K562 (cell line): ENCODE results near the gene MOB3C. TPM values are rescaled to one million over a fixed set of nuclear protein-coding genes. Genes with fewer than 3 reads are reported as not detected.

ENCODE experiments used
- ATAC-seq: fragments of 200-7000 bp; cut with Tn5 transposase; 3 replicates; pipeline ENCODE4 v1.9.1; 2020; ENCODE audit warnings: moderate library complexity
- BruUV-seq: library from RNA; stranded (reverse); fragments of 400-500 nt; replicated peaks from 2 replicates; lab custom pipeline; 2021; lab: Mats Ljungman, UMichigan
- CTCF ChIA-PET: fragments of 300-600 bp; formaldehyde crosslinking; extraction: SDS; loops from one replicate; lab custom pipeline; 2021; ENCODE audit warnings: low intra/inter-chr PET ratio; lab: Yijun Ruan, JAX
- POLR2A ChIA-PET: fragments of 300-600, 350-650 bp; sonication (Branson Sonifier 250); formaldehyde crosslinking; extraction: SDS; loops from one replicate; lab custom pipeline; 2021; ENCODE audit warnings: antibody characterized with exemption, inconsistent platforms; lab: Yijun Ruan, JAX
- DNase-seq, 4 experiments: peaks; one replicate each; pipeline versions ENCODE4 v3.0.0 to v3.0.0-alpha.2; 2011 to 2018; ENCODE audit warnings: low spot score in 3 of 4, mixed read lengths in 3 of 4; ENCODE audit errors: extremely low read depth in 1 of 4
- FAIRE-seq: peaks from 2 replicates; lab custom pipeline; 2011; peaks lifted over from hg19 to GRCh38; lab: Jason Lieb, UNC
- H2AFZ ChIP-seq: 2 replicates; pipeline ENCODE4 v1.6.0; 2011; ENCODE audit warnings: low read depth, low read length, control low read depth, inconsistent platforms
- H3K27ac ChIP-seq: fragments of 200-600 bp; 3 replicates; pipeline ENCODE4 v1.8.0; 2011; ENCODE audit warnings: low read depth, mild to moderate bottlenecking, control low read depth, inconsistent platforms, low read length, moderate library complexity, mixed read lengths; ENCODE audit errors: extremely low read depth
- H3K27me3 ChIP-seq, 2 experiments: fragments of 300-600 bp in 1 of 2; 2 replicates in 1 of 2; 3 replicates in 1 of 2; pipeline versions ENCODE4 v1.6.0 to v1.8.0; 2011; ENCODE audit warnings: inconsistent platforms in 2 of 2, low read length in 2 of 2, mild to moderate bottlenecking in 1 of 2, mixed read lengths in 1 of 2, moderate library complexity in 1 of 2; ENCODE audit not compliant: control insufficient read depth in 2 of 2, insufficient read depth in 2 of 2
- H3K36me3 ChIP-seq: fragments of 300-600 bp; 3 replicates; pipeline ENCODE4 v1.8.0; 2011; ENCODE audit warnings: mild to moderate bottlenecking, low read length, inconsistent platforms; ENCODE audit not compliant: control insufficient read depth, insufficient read depth
- H3K4me1 ChIP-seq, 2 experiments: fragments of 200-600 bp in 1 of 2; replicated peaks in 1 of 2; 2 replicates in 1 of 2; 3 replicates in 1 of 2; pipeline versions ENCODE4 v1.5.1 to v1.8.0; 2011; ENCODE audit warnings: inconsistent platforms in 2 of 2, low read length in 2 of 2, mild to moderate bottlenecking in 1 of 2, mixed read lengths in 1 of 2, moderate library complexity in 1 of 2; ENCODE audit not compliant: control insufficient read depth in 2 of 2, insufficient read depth in 2 of 2
- H3K4me2 ChIP-seq: 2 replicates; pipeline ENCODE4 v1.6.1; 2011; ENCODE audit warnings: low read length, control low read depth, inconsistent platforms, mixed read lengths; ENCODE audit not compliant: insufficient read depth
- H3K4me3 ChIP-seq: fragments of 200-600 bp; sonication (generic), shearing (Covaris generic); 2 replicates; pipeline ENCODE4 v1.5.1; 2016; ENCODE audit warnings: control low read depth, inconsistent platforms
- H3K79me2 ChIP-seq: fragments of 200-600 bp; 3 replicates; pipeline ENCODE4 v1.8.0; 2011; ENCODE audit warnings: low read length, inconsistent platforms; ENCODE audit not compliant: control insufficient read depth, insufficient read depth
- H3K9ac ChIP-seq, 2 experiments: 2 replicates each; pipeline versions ENCODE4 v1.6.0 to v1.6.1; 2011; ENCODE audit warnings: low read depth in 2 of 2, low read length in 2 of 2, control low read depth in 1 of 2, inconsistent platforms in 1 of 2, mild to moderate bottlenecking in 1 of 2, mixed read lengths in 1 of 2; ENCODE audit not compliant: insufficient read depth in 1 of 2
- H3K9me1 ChIP-seq: one replicate; pipeline ENCODE4 v1.6.0; 2011; ENCODE audit warnings: inconsistent platforms, mild to moderate bottlenecking, low read length, moderate library complexity; ENCODE audit not compliant: control insufficient read depth, insufficient read depth
- H3K9me3 ChIP-seq: replicated peaks from 2 replicates; pipeline ENCODE4 v1.5.1; 2011; ENCODE audit warnings: low read depth, low read length, inconsistent platforms; ENCODE audit not compliant: control insufficient read depth, insufficient read depth
- H4K20me1 ChIP-seq: replicated peaks from 2 replicates; pipeline ENCODE4 v1.6.1; 2011; ENCODE audit warnings: low read length, inconsistent platforms, mixed read lengths; ENCODE audit not compliant: control insufficient read depth, insufficient read depth
- BRD4 ChIP-seq: fragments of 200-600 bp; sonication (generic); IDR thresholded peaks from 2 replicates; pipeline ENCODE4 v1.6.1; 2017; ENCODE audit warnings: inconsistent platforms
- CCNT2 ChIP-seq: IDR thresholded peaks from 2 replicates; pipeline ENCODE4 v1.6.1; 2011; ENCODE audit warnings: borderline replicate concordance, low read depth, mild to moderate bottlenecking, moderate library complexity, mixed read lengths, low read length; ENCODE audit not compliant: insufficient read length; ENCODE audit errors: extremely low read depth
- ELF1 ChIP-seq: fragments of 200-800 bp; sonication (Bioruptor generic); IDR thresholded peaks from 2 replicates; pipeline ENCODE4 v1.6.1; 2016; ENCODE audit warnings: missing genetic modification characterization, missing compliant biosample characterization
- GATA2 ChIP-seq: sonication (generic); formaldehyde crosslinking; IDR thresholded peaks from 2 replicates; pipeline ENCODE4 v1.4.0; 2020; ENCODE audit warnings: mild to moderate bottlenecking, missing genetic modification reagents
- GTF2F1 ChIP-seq: IDR thresholded peaks from 2 replicates; pipeline ENCODE4 v1.6.1; 2011; ENCODE audit warnings: low read depth, low read length, improper control_type of control experiment
- JUNB ChIP-seq: fragments of 450-650 bp; formaldehyde crosslinking; conservative IDR thresholded peaks from 2 replicates; pipeline ENCODE4 v1.4.0; 2020; ENCODE audit warnings: mild to moderate bottlenecking
- KLF16 ChIP-seq: IDR thresholded peaks from 2 replicates; pipeline ENCODE4 v1.6.1; 2016; ENCODE audit warnings: antibody characterized with exemption
- NCOR1 ChIP-seq: fragments of 450-650 bp; IDR thresholded peaks from 2 replicates; pipeline ENCODE4 v1.6.1; 2016; ENCODE audit warnings: mild to moderate bottlenecking, moderate library complexity
- PURB ChIP-seq: sonication (generic); formaldehyde crosslinking; IDR thresholded peaks from 2 replicates; pipeline ENCODE4 v1.9.0; 2021; ENCODE audit warnings: low read depth, mild to moderate bottlenecking, missing genetic modification reagents
- RAD51 ChIP-seq: fragments of 450-650 bp; IDR thresholded peaks from 2 replicates; pipeline ENCODE4 v1.7.1; 2016; ENCODE audit warnings: low read depth, mild to moderate bottlenecking, borderline replicate concordance
- RBFOX2 ChIP-seq: fragments of 200-400 bp; formaldehyde crosslinking; IDR thresholded peaks from 2 replicates; pipeline ENCODE4 v1.6.1; 2017; ENCODE audit warnings: low read depth, mild to moderate bottlenecking, low read length, moderate library complexity
- ZNF23 ChIP-seq: fragments of 250-450 bp; sonication (Bioruptor Pico); IDR thresholded peaks from 2 replicates; pipeline ENCODE4 v1.4.0; 2020; ENCODE audit warnings: mild to moderate bottlenecking
- ZNF3 ChIP-seq: fragments of 250-450 bp; sonication (Bioruptor Pico); IDR thresholded peaks from 2 replicates; pipeline ENCODE4 v1.5.0; 2021; ENCODE audit warnings: mild to moderate bottlenecking, moderate library complexity
- ZNF311 ChIP-seq: fragments of 250-450 bp; sonication (Bioruptor Pico); IDR thresholded peaks from 2 replicates; pipeline ENCODE4 v1.4.0; 2020; ENCODE audit warnings: mild to moderate bottlenecking, moderate library complexity
- ZNF324 ChIP-seq: fragments of 250-450 bp; sonication (Bioruptor Pico); IDR thresholded peaks from 2 replicates; pipeline ENCODE4 v1.4.0; 2020; ENCODE audit warnings: mild to moderate bottlenecking
- ZNF431 ChIP-seq: sonication (generic); formaldehyde crosslinking; IDR thresholded peaks from 2 replicates; pipeline ENCODE4 v1.8.0; 2022; ENCODE audit warnings: mild to moderate bottlenecking, missing genetic modification reagents
- ZNF561 ChIP-seq: fragments of 450-650 bp; formaldehyde crosslinking; conservative IDR thresholded peaks from 2 replicates; pipeline ENCODE4 v1.4.0; 2020; ENCODE audit warnings: mild to moderate bottlenecking, moderate library complexity
- ZNF57 ChIP-seq: fragments of 450-650 bp; formaldehyde crosslinking; IDR thresholded peaks from 2 replicates; pipeline ENCODE4 v1.4.0; 2020; ENCODE audit warnings: mild to moderate bottlenecking, moderate library complexity
- WGBS: fragments of 100-300 bp; shearing (Covaris generic); methylation state at CpG from one replicate; pipeline ENCODE4 v1.1.6; 2016; ENCODE audit warnings: low coverage, mixed read lengths; ENCODE audit not compliant: insufficient coverage; ENCODE audit errors: missing lambda C conversion rate; 5-methylcytosine and 5-hydroxymethylcytosine counted together
- in situ Hi-C: fragments of 300-500 bp; cut with MboI; formaldehyde crosslinking; loops from 4 replicates; pipeline ENCODE4 v1.15.0; 2018; ENCODE audit warnings: inconsistent platforms, mixed read lengths
- intact Hi-C: fragments of 100-400 bp; cut with micrococcal nuclease; formaldehyde crosslinking; loops from 2 replicates; pipeline ENCODE4 v1.14.2; 2022
- polyA plus RNA-seq, 8 experiments: library from polyadenylated mRNA; depleted of rRNA in 4 of 8; stranded (reverse) in 5 of 8; unstranded in 3 of 8; fragments of >200 nt; fragmentation: Nextera tagmentation in 2 of 8; fragmentation: Illumina TruSeq in 1 of 8; extraction: Ambion mirVana in 2 of 8; extraction: Trizol in 1 of 8; gene quantifications; 2 replicates each; pipeline versions ENCODE4 v1.2.1 to v1.2.3, GENCODE V29; 2011 to 2014; ENCODE audit warnings: inconsistent platforms in 1 of 8, missing spikeins in 1 of 8
- total RNA-seq, 7 experiments: library from RNA; depleted of rRNA in 6 of 7; stranded (reverse); fragments of >200 nt in 6 of 7; fragmentation: Illumina TruSeq in 2 of 7; extraction: Trizol in 2 of 7; gene quantifications; 2 replicates each; pipeline versions ENCODE4 v1.2.1 to v1.2.3, GENCODE V29; 2011 to 2021; ENCODE audit warnings: low replicate concordance in 1 of 7
- TF ChIP-seq, protein P1 (sequence below): fragments of 450-650 bp; IDR thresholded peaks from 2 replicates; pipeline ENCODE4 v1.6.1; 2014; ENCODE audit warnings: low read depth, mild to moderate bottlenecking, moderate library complexity, borderline replicate concordance
- TF ChIP-seq, protein P2 (sequence below): sonication (generic); formaldehyde crosslinking; IDR thresholded peaks from 2 replicates; pipeline ENCODE4 v1.8.0; 2022; ENCODE audit warnings: missing genetic modification reagents, mild to moderate bottlenecking, moderate library complexity, borderline replicate concordance
- TF ChIP-seq, protein P3 (sequence below), 2 experiments: IDR thresholded peaks; 2 replicates each; pipeline ENCODE4 v1.6.1; 2011; ENCODE audit warnings: borderline replicate concordance in 1 of 2, control low read depth in 1 of 2, low read depth in 1 of 2, low read length in 1 of 2, mild to moderate bottlenecking in 1 of 2, mixed read lengths in 1 of 2, moderate library complexity in 1 of 2; ENCODE audit not compliant: insufficient read depth in 1 of 2, insufficient read length in 1 of 2, poor library complexity in 1 of 2, severe bottlenecking in 1 of 2; ENCODE audit errors: extremely low read depth in 1 of 2

The MOB3C gene
- total and polyA plus RNA-seq, 9 of the 15 experiments (the other 6 are each of a cell fraction or from before 2014, with no cell fraction given), result 1.0 to 7.5 (median 3.7) TPM

DNA sequence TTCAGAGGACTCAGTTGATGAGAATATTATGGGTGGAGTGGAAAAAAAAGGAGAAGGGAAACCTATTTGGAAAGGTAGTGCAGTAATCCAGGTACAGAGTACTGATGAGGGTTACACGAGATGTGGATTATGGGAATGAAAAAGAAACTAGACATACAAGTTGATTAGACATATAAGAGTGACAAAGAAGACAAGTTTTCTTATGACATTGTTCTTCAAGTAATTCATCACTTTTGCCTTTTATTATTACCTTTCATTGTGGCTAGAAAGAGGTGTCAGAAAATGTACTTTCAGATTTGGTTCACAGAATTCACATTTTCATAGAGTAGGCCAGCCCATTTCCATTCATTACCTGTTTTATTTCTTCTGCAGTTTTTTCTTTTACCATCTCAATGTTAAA lies 41.2 kb upstream of the MOB3C start (continued):
- TF ChIP-seq GATA2 (CRISPR knock-in tag) (no peak), GTF2F1 (no peak), ELF1 (no peak)

DNA sequence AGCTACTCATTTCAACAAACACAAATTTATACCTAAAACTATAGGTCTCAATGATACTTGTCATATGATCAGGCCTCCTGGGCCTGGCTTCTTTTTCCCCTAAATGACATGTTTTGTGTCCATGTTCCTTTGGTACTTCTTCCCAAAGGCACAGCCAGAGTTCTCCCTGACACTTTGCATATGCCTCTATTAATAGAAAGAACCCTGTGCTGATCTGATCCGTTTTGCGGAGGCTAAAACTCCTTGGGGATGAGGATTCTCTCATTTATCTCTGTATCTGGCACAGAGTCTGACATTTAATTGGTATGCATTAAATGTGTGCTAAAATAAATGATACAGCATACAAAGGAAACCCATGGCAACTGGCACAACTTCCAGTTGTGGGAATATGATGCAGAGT lies 40.0 kb upstream of the MOB3C start:
- Histone ChIP-seq H3K79me2 (no peaks in the 10 kb centered on the region), H3K27ac (no peak overlapping the region), H2AFZ (no peak overlapping the region), H3K4me1 (no peaks in the 10 kb centered on the region), H3K9me1 (no peaks in the 10 kb centered on the region), H3K4me2 (no peak overlapping the region), H3K4me3 (no peak overlapping the region), H3K9ac (no peak overlapping the region), H4K20me1 (no peaks in the 10 kb centered on the region), H3K9me3 (no peaks in the 10 kb centered on the region), H3K36me3 (peaks cover 28% of the 10 kb centered on the region), H3K27me3 (no peaks in the 10 kb centered on the region)
- WGBS, result 76% methylated on average over 2 of the region's 2 CpGs
- no peak for ATAC-seq
- no TSS peak for BruUV-seq
- POLR2A ChIA-PET, result interaction anchor here (0.8 to 1.3 kb wide), 4 partner anchors 9 to 19 kb away, joined by 3 to 4 read pairs (median 4); no protein-coding TSS in a partner anchor
- intact Hi-C loops (no loop called here), in situ Hi-C loops (no loop called here)
- CTCF ChIA-PET, result no interaction called here
- TF ChIP-seq BRD4 (no peak), CCNT2 (no peak), ZNF57 (CRISPR knock-in tag) (no peak), ZNF324 (CRISPR knock-in tag) (no peak), ZNF3 (CRISPR knock-in tag) (no peak), RBFOX2 (no peak), PURB (CRISPR knock-in tag) (no peak), ZNF561 (no peak), NCOR1 (no peak), RAD51 (no peak), ZNF431 (CRISPR knock-in tag) (no peak), JUNB (no peak), KLF16 (no peak), ZNF311 (CRISPR knock-in tag) (no peak), ZNF23 (no peak)
- TF ChIP-seq, protein P1, sequence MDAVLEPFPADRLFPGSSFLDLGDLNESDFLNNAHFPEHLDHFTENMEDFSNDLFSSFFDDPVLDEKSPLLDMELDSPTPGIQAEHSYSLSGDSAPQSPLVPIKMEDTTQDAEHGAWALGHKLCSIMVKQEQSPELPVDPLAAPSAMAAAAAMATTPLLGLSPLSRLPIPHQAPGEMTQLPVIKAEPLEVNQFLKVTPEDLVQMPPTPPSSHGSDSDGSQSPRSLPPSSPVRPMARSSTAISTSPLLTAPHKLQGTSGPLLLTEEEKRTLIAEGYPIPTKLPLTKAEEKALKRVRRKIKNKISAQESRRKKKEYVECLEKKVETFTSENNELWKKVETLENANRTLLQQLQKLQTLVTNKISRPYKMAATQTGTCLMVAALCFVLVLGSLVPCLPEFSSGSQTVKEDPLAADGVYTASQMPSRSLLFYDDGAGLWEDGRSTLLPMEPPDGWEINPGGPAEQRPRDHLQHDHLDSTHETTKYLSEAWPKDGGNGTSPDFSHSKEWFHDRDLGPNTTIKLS, result no peak
- TF ChIP-seq, protein P2, sequence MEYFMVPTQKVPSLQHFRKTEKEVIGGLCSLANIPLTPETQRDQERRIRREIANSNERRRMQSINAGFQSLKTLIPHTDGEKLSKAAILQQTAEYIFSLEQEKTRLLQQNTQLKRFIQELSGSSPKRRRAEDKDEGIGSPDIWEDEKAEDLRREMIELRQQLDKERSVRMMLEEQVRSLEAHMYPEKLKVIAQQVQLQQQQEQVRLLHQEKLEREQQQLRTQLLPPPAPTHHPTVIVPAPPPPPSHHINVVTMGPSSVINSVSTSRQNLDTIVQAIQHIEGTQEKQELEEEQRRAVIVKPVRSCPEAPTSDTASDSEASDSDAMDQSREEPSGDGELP (CRISPR knock-in tag), result no peak
- TF ChIP-seq, protein P3, sequence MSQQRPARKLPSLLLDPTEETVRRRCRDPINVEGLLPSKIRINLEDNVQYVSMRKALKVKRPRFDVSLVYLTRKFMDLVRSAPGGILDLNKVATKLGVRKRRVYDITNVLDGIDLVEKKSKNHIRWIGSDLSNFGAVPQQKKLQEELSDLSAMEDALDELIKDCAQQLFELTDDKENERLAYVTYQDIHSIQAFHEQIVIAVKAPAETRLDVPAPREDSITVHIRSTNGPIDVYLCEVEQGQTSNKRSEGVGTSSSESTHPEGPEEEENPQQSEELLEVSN (IDR thresholded peaks at IDR 0.05; ENCODE audit: borderline replicate concordance in 1 of 2, extremely low read depth in 1 of 2, insufficient read depth in 1 of 2, insufficient read length in 1 of 2, low read depth in 1 of 2, low read length in 1 of 2, poor library complexity in 1 of 2, severe bottlenecking in 1 of 2), result no peak
- FAIRE-seq, result no peak
- no peak for DNase-seq
